ACC112 (cell line): ENCODE measurements around the gene KCND3.
A peak's percentile ranks its signal among the peaks of the same experiment; 100 is the strongest.

Source experiments
- H2AFZ ChIP-seq: fragments of 200-600 bp; sonication (generic); one replicate; pipeline ENCODE4 v1.6.0; 2017; ENCODE audit warnings: antibody characterized with exemption, low read length; ENCODE audit not compliant: unreplicated experiment
- H3K27ac ChIP-seq: fragments of 200-600 bp; sonication (generic); 2 replicates; pipeline ENCODE4 v1.5.1; 2014; ENCODE audit warnings: low read depth, mild to moderate bottlenecking, antibody characterized with exemption, low read length, moderate library complexity
- H3K27me3 ChIP-seq: fragments of 200-600 bp; sonication (generic); 2 replicates; pipeline ENCODE4 v1.6.1; 2014; ENCODE audit warnings: mild to moderate bottlenecking, antibody characterized with exemption, low read length, moderate library complexity, mixed read lengths; ENCODE audit not compliant: insufficient read depth
- H3K36me3 ChIP-seq: fragments of 200-600 bp; sonication (generic); 2 replicates; pipeline ENCODE4 v1.6.1; 2016; ENCODE audit warnings: mild to moderate bottlenecking, antibody characterized with exemption, low read length, moderate library complexity, mixed read lengths; ENCODE audit not compliant: insufficient read depth
- H3K4me1 ChIP-seq: fragments of 200-600 bp; sonication (generic); one replicate; pipeline ENCODE4 v1.6.1; 2016; ENCODE audit warnings: low read length, mixed read lengths; ENCODE audit not compliant: insufficient read depth, unreplicated experiment, control insufficient read depth
- H3K4me3 ChIP-seq: fragments of 200-600 bp; sonication (generic); 2 replicates; pipeline ENCODE4 v1.5.1; 2014; ENCODE audit warnings: mild to moderate bottlenecking, low read depth, low read length
- H3K79me2 ChIP-seq: fragments of 200-600 bp; sonication (generic); one replicate; pipeline ENCODE4 v1.6.0; 2016; ENCODE audit warnings: low read length; ENCODE audit not compliant: control insufficient read depth, unreplicated experiment, insufficient read depth

Gene KCND3

DNA sequence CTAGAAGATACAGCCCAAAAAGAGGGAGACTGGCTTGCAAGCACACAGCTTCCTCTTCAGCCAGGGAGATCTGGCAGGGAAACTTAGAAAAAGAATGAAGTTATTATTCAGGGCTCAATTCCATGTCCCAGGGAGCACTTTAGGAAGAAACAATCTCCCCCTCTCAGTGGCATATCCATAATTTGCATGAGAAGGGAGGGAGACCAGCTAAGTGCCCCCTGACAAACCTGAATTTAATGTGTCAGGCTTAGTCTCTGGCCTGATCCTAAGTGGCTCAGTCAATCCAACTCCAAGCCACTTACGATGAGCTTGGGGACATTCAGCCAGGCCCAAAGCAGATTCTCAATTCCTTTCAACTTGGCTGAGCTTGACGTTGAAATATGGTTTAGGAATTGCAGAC is 17.7 kb upstream of the KCND3 start:
- H2AFZ ChIP-seq, result no peak overlapping the region
- H3K27me3 ChIP-seq, result peaks cover 13% of the 10 kb centered on the region
- no peaks in the 10 kb centered on the region for H3K79me2 ChIP-seq
- no peak overlapping the region for H3K4me3 ChIP-seq
- H3K4me1 ChIP-seq, result no peaks in the 10 kb centered on the region
- no peak overlapping the region for H3K27ac ChIP-seq
- H3K36me3 ChIP-seq, result no peaks in the 10 kb centered on the region

DNA sequence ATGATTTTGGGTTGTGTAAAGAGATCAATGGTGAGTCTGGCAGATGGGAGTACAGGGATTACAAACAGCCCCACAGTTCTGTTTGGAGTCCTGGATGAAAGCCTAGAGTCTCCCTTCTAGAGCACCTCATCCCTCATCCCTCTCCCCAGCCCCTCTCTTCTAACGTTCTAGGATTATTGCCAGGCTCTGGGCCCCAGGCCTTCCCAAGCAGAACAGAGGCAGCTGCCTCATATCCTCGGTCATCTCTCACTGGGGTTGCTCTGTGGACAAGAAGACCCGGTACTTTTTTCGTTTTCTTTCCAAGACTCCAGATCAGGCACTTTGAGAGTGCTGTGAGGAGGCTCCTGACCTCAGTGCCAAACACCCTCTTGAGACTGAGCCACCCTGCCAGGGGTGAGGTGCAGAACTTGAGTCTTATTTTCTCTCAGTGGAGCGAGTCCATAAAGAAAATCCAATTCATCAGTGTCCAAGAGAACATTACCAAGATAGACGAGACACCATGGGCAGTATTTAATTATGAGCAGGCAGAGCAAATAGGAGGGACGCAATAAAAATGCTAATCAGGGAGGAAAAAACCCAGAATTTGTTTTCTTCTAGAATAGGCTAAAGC is 17.1 kb upstream of the KCND3 start:
- Histone ChIP-seq H3K79me2 (no peaks in the 10 kb centered on the region), H3K27ac (no peak overlapping the region), H2AFZ (no peak overlapping the region), H3K4me1 (no peaks in the 10 kb centered on the region), H3K36me3 (no peaks in the 10 kb centered on the region), H3K27me3 (peaks cover 19% of the 10 kb centered on the region), H3K4me3 (no peak overlapping the region)

DNA sequence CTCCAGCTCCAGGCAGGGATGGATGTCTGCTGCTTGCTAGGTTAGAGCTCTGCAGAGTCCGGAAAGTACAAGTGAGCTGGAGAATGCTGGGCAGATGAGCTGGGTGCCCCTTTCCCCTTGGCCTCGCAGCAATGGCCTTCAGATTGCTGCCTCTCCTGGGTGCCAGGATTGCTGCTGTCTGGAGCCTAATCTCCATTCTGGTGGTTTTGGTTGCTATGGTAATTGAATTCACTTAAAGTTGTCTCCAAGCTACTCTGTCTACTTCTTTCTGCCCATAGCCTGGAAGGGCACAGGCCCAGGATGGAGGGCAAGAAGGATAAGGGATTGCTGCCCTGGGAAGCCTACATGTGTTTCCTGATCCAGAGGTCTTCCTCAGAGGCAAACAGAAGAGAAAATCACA is 14.6 kb upstream of the KCND3 start:
- no peak overlapping the region for H3K4me3 ChIP-seq
- H3K27ac ChIP-seq, result no peak overlapping the region
- H3K79me2 ChIP-seq, result no peaks in the 10 kb centered on the region
- no peak overlapping the region for H2AFZ ChIP-seq
- no peaks in the 10 kb centered on the region for H3K4me1 ChIP-seq
- H3K27me3 ChIP-seq, result peaks cover 40% of the 10 kb centered on the region
- H3K36me3 ChIP-seq, result no peaks in the 10 kb centered on the region

DNA sequence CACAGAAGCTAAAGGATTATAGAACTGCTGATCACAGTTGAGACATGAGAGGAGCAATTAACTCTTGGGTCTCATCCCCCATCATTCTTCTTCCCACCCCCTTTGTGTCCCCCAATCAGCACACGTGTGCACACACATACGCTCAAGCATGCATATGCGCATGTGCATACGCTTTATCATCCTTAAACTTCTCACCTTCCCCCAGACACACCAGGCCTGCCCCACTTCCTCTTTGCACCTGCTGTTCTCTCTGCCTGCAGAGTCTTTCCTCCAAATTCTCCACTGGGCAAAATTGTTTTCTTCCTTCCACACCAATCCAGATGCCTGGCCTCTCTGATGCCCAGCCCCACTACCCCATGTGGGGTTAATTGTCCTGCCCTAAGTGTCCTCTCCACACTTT is 13.0 kb upstream of the KCND3 start:
- Histone ChIP-seq H3K4me1 (no peaks in the 10 kb centered on the region), H3K36me3 (no peaks in the 10 kb centered on the region), H3K79me2 (no peaks in the 10 kb centered on the region), H3K27me3 (peaks cover 44% of the 10 kb centered on the region), H3K4me3 (no peak overlapping the region), H3K27ac (no peak overlapping the region), H2AFZ (no peak overlapping the region)

DNA sequence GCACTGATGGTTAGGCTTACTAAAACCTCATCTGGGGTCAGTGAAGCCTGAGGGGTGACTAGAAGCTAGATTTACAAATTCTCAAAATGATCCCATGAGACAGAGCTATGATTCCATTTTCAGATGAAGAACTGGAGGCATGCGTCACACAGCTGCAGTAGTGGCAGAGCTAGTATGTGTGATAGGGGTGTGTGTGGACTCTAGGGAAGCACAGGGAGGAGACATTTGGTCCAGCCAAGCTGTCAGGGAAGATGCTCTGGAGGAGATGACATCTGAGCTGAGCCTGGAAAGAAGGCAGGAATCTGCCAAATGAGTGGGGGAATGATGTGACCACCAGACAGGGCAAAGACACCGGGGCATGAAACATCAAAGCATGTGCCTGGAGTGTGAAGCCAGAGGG is 12.0 kb upstream of the KCND3 start:
- no peak overlapping the region for H3K4me3 ChIP-seq
- H3K4me1 ChIP-seq, result no peaks in the 10 kb centered on the region
- no peaks in the 10 kb centered on the region for H3K36me3 ChIP-seq
- no peaks in the 10 kb centered on the region for H3K79me2 ChIP-seq
- no peak overlapping the region for H2AFZ ChIP-seq
- no peak overlapping the region for H3K27ac ChIP-seq
- H3K27me3 ChIP-seq, result peaks cover 46% of the 10 kb centered on the region

DNA sequence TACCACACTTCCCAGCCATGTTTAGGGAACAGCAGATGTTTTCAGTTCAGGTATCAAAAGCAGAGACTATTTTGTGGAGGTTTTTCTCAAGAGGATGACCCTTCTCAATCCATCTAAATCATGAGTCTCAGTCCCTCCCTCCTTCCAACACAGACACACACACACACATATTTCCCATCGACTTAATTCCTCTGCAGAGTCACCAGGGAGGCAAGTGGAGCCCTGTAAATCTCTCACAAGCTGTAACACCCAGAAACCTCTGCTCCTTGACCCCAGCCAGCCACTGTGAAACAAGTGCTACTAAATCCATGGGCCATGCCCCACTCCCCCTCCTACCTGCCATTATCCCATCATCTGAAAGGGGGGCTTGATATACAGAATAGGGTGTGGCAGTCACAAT is 10.6 kb upstream of the KCND3 start:
- H2AFZ ChIP-seq, result no peak overlapping the region
- H3K79me2 ChIP-seq, result no peaks in the 10 kb centered on the region
- H3K36me3 ChIP-seq, result no peaks in the 10 kb centered on the region
- no peaks in the 10 kb centered on the region for H3K4me1 ChIP-seq
- H3K27me3 ChIP-seq, result peaks cover 60% of the 10 kb centered on the region
- H3K27ac ChIP-seq, result no peak overlapping the region
- H3K4me3 ChIP-seq, result no peak overlapping the region

DNA sequence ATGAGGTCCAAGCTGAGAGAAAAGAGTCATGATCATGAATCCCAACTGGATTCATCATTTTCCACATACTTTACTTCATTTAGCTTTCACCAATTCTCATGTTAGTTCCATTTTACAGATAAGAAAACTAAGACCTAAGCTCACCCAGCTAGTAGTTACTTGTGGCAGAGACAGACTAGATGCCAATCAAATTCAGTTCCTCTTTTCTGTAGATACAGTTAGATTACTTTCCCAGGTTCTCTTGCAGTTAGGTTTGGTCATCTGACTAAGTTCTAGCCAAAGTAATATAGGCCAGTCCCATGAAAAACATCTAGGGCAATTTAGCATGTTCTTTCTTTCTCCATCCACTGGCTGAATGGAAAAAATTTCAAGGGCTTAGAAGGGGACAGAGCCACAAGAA is 8.9 kb upstream of the KCND3 start:
- Histone ChIP-seq H3K79me2 (no peaks in the 10 kb centered on the region), H3K27me3 (peaks cover 64% of the 10 kb centered on the region), H2AFZ (no peak overlapping the region), H3K4me1 (no peaks in the 10 kb centered on the region), H3K4me3 (no peak overlapping the region), H3K27ac (no peak overlapping the region), H3K36me3 (no peaks in the 10 kb centered on the region)

DNA sequence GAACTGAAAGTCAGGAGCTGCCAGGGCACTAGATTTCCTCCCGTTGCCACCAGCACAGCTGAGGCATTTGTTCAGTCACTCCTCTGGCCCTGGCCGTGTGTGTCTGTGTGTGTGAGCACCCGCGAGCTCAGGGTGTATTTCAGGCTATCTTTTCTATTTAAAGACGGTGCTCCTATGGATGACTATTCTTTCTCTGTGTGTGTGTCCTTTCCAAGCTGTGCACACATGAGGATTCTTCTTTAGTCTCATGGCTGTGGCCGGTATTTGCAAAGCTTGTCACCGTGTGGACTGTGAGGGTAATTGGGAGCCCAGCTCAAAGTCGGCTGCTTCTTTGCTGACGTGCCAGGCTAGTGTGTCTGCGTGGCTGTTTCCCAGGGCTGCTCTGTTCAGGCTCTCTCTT is 3.0 kb upstream of the KCND3 start:
- Histone ChIP-seq H3K79me2 (no peaks in the 10 kb centered on the region), H3K36me3 (no peaks in the 10 kb centered on the region), H3K4me1 (peaks cover 5% of the 10 kb centered on the region), H2AFZ (no peak overlapping the region), H3K27ac (no peak overlapping the region), H3K27me3 (peaks cover 80% of the 10 kb centered on the region), H3K4me3 (no peak overlapping the region)

DNA sequence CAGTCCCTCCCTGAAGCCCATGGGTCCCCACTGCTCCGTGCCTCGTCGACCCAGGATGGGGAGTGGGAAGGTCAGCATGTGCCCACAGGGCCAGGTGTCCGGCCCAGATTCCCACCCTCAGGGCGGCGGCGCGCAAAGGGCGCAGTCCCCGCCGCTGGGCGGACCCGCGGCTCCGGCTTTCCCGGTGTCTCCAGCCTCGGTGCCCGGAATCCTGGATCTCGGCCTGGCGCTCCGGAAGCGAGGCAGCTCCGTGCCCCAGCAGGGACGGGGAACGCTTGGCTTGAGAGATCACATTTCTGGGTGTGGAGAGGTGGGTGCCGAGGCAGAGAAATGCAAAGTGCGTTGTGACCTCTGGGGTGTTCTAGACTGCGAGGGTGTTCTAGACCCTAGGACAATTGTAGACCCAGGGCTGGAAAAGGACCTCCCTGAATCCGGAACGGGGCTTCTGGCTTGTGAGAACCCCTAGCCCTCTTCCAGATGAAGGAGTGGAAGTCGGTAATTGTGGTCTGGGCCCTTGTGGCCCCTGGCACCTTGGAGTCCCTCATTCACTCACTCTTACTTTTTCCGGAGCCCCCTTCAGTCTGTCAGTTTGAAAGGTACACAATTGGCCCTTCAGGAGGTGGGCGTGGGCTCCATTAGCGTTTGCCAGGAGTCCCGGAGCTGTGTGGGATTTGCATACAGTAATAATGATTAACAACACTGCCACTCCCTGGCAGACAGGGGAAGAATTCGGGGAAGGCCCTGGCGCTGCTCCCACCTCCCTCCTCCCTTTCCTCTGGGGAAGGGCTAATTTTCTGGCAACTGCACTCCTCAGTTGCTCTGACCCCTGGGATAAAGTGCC is 1.6 kb upstream of the KCND3 start:
- Histone ChIP-seq H3K79me2 (no peaks in the 10 kb centered on the region), H2AFZ (no peak overlapping the region), H3K27me3 (peaks cover 77% of the 10 kb centered on the region), H3K4me3 (0 out of 2 replicates have a peak overlapping the region, but pooled peaks have one; percentile 66), H3K27ac (no peak overlapping the region), H3K4me1 (peaks cover 5% of the 10 kb centered on the region), H3K36me3 (no peaks in the 10 kb centered on the region)

DNA sequence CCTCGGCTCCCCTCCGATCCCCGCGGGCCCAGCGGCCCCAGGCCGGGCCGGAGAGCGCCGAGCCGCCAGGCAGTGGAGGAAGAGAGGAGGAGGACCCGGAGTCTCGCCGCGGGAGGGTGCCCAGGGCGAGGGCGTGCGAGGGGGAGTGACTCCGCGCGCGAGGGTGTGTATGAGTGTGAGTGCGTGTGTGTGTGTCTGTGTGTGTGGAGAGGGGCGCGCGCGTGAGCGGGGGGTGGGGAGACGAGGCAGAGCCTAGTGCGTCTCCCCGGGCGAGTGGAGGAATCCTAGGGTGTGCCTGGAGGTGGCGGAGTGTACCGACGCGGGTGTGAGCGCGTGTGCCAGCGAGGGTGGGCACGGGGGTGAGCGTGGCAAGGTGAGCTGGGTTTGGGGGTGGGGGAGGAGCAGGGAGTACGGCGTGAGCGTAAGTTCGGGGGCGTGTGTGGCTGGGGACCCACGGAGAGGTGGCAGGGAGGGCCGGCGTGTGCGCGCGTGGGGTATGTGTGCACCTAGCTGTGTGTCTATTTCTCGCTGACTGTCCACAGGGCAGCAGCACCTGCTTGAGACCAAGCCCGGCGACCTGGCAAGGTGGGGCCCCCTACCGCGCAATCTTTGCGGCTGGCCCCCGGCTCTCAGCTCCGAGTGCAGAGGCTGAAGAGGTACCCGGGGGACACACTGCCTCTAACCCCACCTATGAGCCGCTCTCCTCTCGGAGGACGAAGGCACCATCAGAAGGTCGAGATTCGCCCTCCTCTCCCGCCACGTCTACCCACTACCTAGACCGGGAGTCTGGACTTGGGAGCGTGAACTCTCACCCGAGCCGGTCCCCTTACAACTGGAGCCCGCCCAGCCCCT is 784 bp upstream of the KCND3 start:
- H3K4me3 ChIP-seq, result peak overlapping the region; percentile 66
- H3K36me3 ChIP-seq, result no peaks in the 10 kb centered on the region
- H3K27ac ChIP-seq, result no peak overlapping the region
- H3K4me1 ChIP-seq, result peaks cover 5% of the 10 kb centered on the region
- peak overlapping the region; percentile 50 for H2AFZ ChIP-seq
- H3K27me3 ChIP-seq, result peaks cover 76% of the 10 kb centered on the region
- no peaks in the 10 kb centered on the region for H3K79me2 ChIP-seq
